C4-2B (cell line): ENCODE results near the gene IGFALS.
A peak's percentile ranks its signal among the peaks of the same experiment; 100 is the strongest.

Experiments used
- H3K27ac ChIP-seq: fragments of 450-650 bp; 2 replicates; pipeline ENCODE4 v1.5.1; 2017
- ZFX ChIP-seq: fragments of 450-650 bp; IDR thresholded peaks from 2 replicates; pipeline ENCODE4 v1.6.1; 2017
- TF ChIP-seq, protein P1 (sequence below): fragments of 450-650 bp; conservative IDR thresholded peaks from 2 replicates; pipeline ENCODE4 v1.5.1; 2017; ENCODE audit warnings: mild to moderate bottlenecking

The IGFALS gene

GRCh38 chr16:1772908-1773702, 20.4 kb downstream of the IGFALS start, which contains the start of gene MRPS34:
MRPS34 (minus strand) TSS chr16:1773134; CDS start chr16:1773119, 15 bp downstream.
- H3K27ac ChIP-seq = peak within 1 kb of the TSS; percentile 94
- TF ChIP-seq, protein P1, sequence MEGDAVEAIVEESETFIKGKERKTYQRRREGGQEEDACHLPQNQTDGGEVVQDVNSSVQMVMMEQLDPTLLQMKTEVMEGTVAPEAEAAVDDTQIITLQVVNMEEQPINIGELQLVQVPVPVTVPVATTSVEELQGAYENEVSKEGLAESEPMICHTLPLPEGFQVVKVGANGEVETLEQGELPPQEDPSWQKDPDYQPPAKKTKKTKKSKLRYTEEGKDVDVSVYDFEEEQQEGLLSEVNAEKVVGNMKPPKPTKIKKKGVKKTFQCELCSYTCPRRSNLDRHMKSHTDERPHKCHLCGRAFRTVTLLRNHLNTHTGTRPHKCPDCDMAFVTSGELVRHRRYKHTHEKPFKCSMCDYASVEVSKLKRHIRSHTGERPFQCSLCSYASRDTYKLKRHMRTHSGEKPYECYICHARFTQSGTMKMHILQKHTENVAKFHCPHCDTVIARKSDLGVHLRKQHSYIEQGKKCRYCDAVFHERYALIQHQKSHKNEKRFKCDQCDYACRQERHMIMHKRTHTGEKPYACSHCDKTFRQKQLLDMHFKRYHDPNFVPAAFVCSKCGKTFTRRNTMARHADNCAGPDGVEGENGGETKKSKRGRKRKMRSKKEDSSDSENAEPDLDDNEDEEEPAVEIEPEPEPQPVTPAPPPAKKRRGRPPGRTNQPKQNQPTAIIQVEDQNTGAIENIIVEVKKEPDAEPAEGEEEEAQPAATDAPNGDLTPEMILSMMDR = peak; percentile 94
- peak; percentile 83 for TF ChIP-seq ZFX

DNA sequence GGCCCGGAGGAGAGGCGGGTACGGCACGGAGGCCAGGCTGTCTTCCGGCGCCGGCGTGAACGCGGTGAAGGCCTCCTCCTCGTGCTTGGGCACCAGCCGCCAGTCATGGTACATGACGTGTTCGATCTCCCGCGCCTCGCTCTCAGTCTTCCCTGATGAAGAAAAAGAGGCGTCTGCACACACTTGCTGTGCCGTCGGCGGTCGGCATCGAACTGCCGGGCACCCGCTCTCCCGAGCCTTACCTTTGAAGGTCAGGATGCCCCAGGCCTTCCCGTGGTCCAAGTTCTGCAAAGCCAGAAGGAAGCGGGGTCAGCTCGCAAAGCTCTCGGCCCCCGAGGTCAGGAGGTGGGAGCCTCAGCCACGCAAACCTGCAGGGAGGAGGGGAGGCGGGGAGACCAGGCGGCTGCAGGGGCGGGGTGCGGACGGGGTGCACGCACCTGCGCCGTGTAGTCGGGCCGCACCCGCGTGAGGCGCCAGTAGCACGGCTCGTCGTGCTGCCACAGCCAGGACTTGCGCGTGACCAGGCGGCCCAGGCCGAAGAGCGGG, 21.1 kb downstream of the IGFALS start, which contains the start of gene EME2:
Gene EME2 (plus strand): TSS at position 449 of the 546 bp plus-strand sequence. CDS start 418 bp downstream, outside the sequence.
- TF ChIP-seq, protein P1 = no peak
- no peak for TF ChIP-seq ZFX
- H3K27ac ChIP-seq = peak within 1 kb of the TSS; percentile 94

GRCh38 chr16:1771864-1772361, 21.6 kb downstream of the IGFALS start:
- TF ChIP-seq ZFX = no peak
- TF ChIP-seq, protein P1 = no peak
- peak overlapping the region; percentile 94 for H3K27ac ChIP-seq

DNA sequence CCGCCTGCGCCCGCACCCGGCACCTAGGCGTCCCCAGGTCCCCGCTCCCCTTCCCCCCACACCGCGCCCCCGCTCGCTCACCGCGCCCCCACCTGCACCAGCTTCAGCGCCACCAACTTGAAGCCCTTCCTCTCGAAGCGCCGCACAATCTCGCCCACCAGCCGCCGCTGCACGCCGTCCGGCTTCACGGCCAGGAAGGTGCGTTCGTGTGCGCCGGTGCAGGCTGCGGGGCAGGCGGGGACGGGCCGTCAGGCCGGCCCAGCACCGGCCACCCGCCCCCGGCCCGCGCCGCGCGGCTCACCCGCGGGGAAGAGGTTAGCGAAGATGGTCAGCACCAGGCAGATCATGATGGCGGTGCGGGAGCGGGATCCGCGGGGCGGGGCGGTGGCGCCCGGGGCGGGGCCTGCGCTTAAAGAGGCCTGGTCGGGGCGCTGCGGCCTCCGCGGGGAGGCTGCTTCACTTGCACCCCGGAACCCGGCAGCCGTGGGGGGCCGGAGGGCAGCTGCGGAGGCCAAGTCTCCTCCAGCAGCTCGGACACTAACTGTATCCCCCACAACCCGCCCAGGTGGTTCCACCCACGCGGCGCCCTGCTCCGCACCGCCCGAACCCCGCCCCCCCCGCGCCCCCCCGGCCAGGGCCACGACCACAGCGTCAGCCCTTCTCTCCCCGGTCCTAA, 22.2 kb downstream of the IGFALS start, which contains the start of gene NME3:
Gene NME3 (minus strand): TSS at position 356 of the 676 bp plus-strand sequence. CDS start 9 bp downstream, at position 347.
- peak within 1 kb of the TSS; percentile 94 for H3K27ac ChIP-seq
- TF ChIP-seq, protein P1 = no peak
- peak; percentile 41; the same call in 1 of the 2 replicates for TF ChIP-seq ZFX

DNA sequence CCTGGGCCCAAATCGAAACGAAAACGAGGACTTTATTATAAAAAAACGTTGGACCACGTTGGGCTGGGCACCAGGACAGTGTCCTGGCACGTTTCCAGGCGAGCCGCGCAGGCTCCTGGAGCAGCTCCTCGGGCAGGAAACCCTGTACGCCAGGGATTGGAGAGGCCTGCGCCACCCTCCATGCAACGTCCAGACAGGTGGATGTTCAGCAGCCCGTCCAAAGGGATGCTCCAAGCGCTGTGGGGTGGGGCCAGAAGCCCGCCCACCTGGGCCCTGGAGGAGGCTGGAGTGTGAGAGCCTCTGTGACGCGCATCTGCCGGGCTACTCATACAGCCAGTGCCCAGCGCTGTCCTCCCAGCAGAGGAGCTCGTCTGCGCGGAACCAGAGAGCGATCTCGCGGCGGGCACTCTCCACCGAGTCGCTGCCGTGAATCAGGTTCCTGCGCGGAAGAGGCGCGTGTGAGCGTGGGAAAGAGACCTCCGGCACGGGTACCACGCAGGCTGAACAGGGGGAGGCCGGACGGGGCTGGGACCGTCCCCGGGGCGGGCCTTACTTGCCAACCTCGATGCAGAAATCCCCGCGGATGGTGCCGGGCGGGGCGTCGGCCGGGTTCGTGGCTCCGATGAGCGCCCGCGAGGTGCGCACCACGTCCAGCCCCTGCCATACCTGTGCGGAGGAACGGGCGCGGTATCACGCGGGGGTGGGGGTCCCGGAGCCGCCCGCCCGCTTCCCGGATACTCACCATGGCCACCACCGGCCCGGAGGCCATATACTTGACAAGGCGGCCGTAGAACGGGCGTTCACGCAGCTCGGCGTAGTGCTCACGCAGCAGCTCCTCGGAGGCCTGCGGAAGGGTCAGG, 22.9 kb downstream of the IGFALS start:
- H3K27ac ChIP-seq = peak overlapping the region; percentile 94
- TF ChIP-seq ZFX = no peak
- TF ChIP-seq, protein P1 = no peak

GRCh38 chr16:1769402-1770300, 23.9 kb downstream of the IGFALS start:
- H3K27ac ChIP-seq = peak overlapping the region; percentile 94
- no peak for TF ChIP-seq ZFX
- TF ChIP-seq, protein P1 = no peak
